SK-N-SH (cell line): ENCODE measurements around the gene SLC34A2.

Source experiments
- CHD2 ChIP-seq: fragments of 150-350 bp; IDR thresholded peaks from 2 replicates; pipeline ENCODE4 v1.6.1; 2018; ENCODE audit warnings: low read length; ENCODE audit not compliant: partially characterized antibody
- JUND ChIP-seq: IDR thresholded peaks from 2 replicates; pipeline ENCODE4 v1.4.0; 2012
- NFIC ChIP-seq: IDR thresholded peaks from 2 replicates; pipeline ENCODE4 v1.4.0; 2012; ENCODE audit warnings: borderline replicate concordance
- POLR2AphosphoS5 ChIP-seq: IDR thresholded peaks from 2 replicates; pipeline ENCODE4 v1.6.1; 2012; ENCODE audit warnings: low read depth, low read length
- RCOR1 ChIP-seq: fragments of 150-350 bp; IDR thresholded peaks from 2 replicates; pipeline ENCODE4 v1.6.1; 2017; ENCODE audit warnings: antibody characterized with exemption, low read length
- RXRA ChIP-seq: IDR thresholded peaks from 2 replicates; pipeline ENCODE4 v1.4.0; 2012; ENCODE audit warnings: low read depth, mild to moderate bottlenecking, borderline replicate concordance
- TAF1 ChIP-seq: IDR thresholded peaks from 2 replicates; pipeline ENCODE4 v1.6.1; 2012; ENCODE audit warnings: low read depth, mild to moderate bottlenecking, low read length, moderate library complexity, borderline replicate concordance
- TCF12 ChIP-seq: IDR thresholded peaks from 2 replicates; pipeline ENCODE4 v1.4.0; 2012
- TF ChIP-seq, protein P1 (sequence below): fragments of 200-600 bp; sonication (generic); IDR thresholded peaks from 2 replicates; pipeline ENCODE4 v1.6.1; 2017; ENCODE audit warnings: antibody characterized with exemption, mild to moderate bottlenecking, moderate library complexity
- TF ChIP-seq, protein P2 (sequence below): fragments of 150-350 bp; IDR thresholded peaks from 2 replicates; pipeline ENCODE4 v1.6.1; 2017; ENCODE audit warnings: antibody characterized with exemption, low read length, low read depth, borderline replicate concordance
- TF ChIP-seq, protein P3 (sequence below): IDR thresholded peaks from 2 replicates; pipeline ENCODE4 v1.4.0; 2012; ENCODE audit warnings: low read depth

DNA sequence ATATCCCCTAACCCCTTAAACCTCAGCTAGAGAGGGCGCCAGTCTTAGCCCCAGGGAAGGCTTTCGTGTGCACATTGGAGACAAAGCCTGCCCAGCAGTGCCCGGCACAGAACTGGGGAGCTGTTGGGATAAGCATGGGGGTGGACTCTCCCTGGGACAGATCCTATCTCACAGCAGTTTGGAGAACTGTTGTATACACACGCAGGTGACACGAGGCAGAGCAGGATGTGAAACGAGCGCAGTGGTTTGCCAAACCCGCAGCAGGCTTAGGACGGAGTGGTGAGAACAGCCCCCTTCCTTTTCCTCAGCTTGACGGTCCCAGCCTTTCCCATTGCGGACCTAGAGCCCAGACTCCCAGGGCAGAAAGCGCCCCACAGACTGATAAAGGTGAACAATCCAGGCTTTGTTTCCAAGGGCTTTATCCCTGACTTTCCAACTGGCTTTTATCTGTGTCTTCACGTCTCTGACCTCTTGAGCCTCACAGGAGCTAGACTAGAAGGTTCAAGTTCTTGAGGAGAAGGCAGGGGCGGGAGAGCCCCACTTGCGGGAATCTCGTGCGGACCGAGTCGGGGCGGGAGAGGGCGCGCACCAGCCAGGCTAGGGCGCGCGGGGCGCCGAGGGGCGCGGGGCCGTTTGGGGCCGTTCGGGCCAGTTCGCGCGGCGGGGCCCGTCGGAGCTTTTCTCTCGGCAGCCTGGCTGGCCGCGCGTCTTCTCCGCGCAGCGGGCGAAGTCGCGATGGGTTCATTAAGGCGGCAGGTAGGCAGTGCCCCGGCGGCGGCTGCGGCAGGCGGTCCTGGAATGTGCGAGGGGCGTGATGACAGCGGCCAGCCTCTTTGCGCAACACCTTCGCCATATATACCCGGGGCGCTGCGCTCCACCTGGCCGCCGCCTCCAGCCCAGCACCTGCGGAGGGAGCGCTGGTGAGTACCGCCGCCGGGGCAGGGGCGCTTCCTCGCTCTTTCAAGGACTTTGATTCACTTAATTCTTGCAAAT lies at the start of gene SLC34A2:
- TF ChIP-seq TCF12 (no peak), JUND (no peak), POLR2AphosphoS5 (no peak), RXRA (no peak), TAF1 (no peak), CHD2 (no peak), RCOR1 (no peak), NFIC (no peak)
- TF ChIP-seq, protein P1, sequence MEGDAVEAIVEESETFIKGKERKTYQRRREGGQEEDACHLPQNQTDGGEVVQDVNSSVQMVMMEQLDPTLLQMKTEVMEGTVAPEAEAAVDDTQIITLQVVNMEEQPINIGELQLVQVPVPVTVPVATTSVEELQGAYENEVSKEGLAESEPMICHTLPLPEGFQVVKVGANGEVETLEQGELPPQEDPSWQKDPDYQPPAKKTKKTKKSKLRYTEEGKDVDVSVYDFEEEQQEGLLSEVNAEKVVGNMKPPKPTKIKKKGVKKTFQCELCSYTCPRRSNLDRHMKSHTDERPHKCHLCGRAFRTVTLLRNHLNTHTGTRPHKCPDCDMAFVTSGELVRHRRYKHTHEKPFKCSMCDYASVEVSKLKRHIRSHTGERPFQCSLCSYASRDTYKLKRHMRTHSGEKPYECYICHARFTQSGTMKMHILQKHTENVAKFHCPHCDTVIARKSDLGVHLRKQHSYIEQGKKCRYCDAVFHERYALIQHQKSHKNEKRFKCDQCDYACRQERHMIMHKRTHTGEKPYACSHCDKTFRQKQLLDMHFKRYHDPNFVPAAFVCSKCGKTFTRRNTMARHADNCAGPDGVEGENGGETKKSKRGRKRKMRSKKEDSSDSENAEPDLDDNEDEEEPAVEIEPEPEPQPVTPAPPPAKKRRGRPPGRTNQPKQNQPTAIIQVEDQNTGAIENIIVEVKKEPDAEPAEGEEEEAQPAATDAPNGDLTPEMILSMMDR: no peak
- TF ChIP-seq, protein P2, sequence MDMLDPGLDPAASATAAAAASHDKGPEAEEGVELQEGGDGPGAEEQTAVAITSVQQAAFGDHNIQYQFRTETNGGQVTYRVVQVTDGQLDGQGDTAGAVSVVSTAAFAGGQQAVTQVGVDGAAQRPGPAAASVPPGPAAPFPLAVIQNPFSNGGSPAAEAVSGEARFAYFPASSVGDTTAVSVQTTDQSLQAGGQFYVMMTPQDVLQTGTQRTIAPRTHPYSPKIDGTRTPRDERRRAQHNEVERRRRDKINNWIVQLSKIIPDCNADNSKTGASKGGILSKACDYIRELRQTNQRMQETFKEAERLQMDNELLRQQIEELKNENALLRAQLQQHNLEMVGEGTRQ: no peak
- TF ChIP-seq, protein P3, sequence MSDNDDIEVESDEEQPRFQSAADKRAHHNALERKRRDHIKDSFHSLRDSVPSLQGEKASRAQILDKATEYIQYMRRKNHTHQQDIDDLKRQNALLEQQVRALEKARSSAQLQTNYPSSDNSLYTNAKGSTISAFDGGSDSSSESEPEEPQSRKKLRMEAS: no peak
